A204.1 (cell line): ENCODE data around the gene FGFR3.
"Not testable (repeated sequence)": the region's sequence is repeated elsewhere in the genome, so short reads cannot be mapped to it uniquely, and the experiment has no call there.

Experiments
- FAIRE-seq: peaks from 2 replicates; lab custom pipeline; 2012; peaks lifted over from hg19 to GRCh38; lab: Jason Lieb, UNC

Gene FGFR3

DNA sequence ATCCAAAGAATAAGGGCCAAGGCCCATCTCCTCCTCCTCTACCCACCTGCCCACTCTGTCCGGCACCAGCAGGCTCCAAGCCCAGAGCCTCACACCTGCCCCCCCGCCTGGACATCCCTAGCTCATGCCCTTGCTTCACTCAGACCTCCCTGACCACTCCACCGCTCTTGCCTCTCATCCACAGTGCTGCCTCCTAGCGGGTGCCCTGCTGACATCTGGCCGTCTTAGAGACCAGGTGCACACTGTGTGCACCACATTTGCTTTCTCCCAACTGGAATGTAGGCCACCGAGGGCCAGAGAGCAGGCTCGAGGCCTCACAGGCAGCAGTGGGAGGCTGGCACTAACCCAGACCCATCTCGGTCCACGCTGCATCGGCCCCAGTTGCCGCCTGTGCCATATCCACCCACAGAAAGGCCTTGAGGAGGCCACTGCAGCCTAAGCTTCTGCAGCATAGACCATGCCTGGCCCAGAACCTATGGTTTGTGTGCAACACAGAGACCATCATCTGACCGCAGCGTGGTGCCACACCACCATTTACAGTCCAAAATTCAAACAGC, 49.3 kb downstream of the FGFR3 start:
- no peak for FAIRE-seq

- FAIRE-seq = no peak
These were observed 49.9 kb downstream of the FGFR3 start for GRCh38 chr4:1842993-1843448.

DNA sequence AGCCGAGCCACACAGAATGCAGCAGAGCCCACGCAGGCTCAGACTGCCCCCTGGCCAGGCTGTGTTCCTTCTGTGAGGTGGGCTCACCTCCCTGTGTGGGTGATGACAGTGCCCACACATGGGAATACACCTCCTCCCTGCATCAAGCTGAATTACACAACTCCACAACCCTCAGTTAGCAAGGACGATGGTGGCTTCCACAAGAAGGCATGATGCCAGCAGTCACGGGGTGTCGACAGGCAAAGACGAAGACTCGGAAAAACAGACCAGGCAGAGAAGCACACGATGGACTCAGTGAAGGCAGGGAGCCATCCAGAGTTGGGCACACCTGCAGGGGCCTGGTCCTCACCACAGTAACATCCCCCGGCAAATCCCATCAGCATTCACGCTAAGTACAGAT, 50.8 kb downstream of the FGFR3 start:
- no peak for FAIRE-seq

DNA sequence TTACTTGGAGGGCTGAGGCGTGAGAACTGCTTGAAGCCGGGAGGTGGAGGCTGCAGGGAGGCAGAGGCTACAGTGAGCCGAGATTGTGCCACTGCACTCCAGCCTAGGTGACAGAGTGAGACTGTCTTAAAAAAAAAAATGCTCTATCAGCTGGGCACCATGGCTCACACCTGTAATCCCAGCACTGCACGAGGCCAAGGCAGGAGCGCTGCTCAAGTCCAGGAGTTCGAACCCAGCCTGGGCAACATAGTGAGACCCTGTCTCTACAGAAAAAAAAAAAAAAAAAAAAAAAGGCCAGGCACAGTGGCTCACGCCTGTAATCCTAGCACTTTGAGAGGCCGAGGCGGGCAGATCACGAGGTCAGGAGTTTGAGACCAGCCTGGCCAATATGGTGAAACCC, 51.5 kb downstream of the FGFR3 start:
- FAIRE-seq = not testable (repeated sequence)

GRCh38 chr4:1846580-1846979, 53.5 kb downstream of the FGFR3 start:
- FAIRE-seq = no peak

DNA sequence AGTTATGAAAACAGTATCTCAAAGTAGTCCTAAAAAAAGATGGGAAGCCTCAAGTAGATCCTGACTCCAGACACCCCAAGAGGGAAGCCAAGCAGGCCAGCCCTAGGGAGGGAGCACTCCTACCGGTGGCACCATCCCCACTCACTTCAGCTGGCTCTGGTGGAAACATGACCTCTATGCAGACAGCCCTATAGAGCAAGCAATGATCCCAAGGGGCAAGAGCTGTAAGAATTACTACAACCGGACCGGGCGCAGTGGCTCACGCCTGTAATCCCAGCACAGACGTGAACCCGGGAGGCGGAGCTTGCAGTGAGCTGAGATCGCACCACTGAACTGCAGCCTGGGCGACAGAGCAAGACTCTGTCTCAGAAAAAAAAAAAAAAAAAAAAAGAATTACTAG, 57.2 kb downstream of the FGFR3 start:
- no peak for FAIRE-seq

DNA sequence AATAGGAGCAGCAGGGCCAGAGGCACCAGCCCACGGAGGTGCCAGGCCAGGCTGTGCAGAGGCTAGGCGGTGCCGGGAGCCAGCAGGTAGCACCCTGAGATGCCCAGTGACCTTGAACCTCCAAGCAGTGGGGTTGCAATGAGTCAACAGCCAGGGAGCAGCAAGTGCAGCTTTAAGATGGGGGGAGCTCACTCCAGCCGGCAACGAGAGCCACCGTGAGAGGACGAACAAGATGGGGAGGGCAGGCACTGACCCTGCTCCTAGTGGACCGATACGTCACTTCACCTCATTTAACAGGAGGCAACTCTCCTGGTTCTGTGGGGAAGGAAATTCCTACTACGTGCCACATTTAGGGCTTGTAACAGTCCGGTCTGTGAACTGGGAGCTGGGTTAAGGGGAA, 58.1 kb downstream of the FGFR3 start:
- FAIRE-seq = no peak

DNA sequence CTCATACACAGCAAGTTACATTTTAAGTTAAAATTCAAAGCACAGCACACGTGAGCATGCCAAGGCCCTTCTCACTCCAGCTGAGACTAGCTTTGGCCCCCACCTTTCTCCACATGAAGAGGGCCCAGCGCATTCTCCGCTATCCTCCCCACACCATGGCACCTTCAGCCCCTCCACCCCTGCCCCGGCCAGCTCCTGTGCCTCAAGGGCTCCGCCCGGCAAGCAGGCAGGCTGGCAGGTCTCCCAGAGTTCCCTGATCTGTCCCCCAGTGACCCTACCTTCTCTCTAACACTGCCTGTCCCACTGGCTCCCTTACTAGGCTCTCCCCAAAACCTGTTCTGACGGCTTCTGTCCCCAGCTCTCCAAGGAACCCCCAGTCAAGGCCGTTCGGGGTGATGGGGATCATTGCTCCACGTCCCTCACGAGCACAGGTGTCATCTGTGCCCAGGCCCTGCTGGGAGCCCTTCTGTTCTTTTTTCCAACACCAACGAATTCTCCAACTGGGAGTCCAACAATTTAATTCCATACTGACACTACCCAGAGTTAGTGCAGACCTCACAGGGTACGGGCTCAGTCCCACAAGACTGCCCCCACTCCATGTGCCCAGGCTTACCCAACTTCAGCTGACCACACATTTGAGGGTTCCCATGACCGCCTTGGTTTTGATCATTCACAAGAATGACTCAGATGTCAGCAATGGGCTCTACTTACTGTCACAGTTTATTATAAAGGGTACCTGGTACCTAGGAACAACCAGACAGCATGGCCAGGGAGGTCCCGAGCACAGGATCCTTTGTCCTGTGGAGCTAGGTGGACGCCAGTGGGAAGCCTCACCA, 58.7 kb downstream of the FGFR3 start:
- FAIRE-seq = no peak

DNA sequence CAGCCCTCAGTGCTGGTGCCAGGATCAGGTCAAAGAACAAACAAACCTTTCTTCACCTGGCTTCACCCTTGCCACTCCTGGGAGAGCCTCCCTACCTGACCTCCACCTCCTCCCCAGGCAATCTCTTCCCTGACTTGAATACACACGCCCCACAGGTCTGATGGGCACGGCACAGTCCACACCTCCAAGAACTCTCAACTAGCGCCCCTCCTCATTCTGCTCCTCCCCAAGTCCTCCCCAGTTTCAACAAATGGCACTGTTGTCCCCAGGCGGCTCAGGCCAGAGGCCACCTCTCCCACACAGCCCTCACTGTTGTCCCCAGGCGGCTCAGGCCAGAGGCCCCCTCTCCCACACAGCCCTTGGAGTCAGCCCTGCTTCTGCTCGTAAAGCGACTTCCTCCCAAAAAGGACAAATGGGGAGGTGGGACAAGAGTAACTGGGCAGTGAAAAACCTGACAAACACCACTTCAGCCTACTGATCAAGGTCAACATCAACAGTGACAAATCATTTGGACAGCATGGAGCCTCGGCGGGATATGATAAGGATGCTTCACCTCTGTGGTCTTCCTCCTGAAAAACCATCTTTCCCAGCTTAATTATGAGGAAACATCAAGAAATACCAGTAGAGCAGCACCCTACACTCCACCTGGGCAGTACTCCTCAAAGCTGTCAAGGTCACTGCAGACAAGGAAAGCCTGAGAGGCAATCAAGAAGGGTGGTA, 60.0 kb downstream of the FGFR3 start:
- no peak for FAIRE-seq

DNA sequence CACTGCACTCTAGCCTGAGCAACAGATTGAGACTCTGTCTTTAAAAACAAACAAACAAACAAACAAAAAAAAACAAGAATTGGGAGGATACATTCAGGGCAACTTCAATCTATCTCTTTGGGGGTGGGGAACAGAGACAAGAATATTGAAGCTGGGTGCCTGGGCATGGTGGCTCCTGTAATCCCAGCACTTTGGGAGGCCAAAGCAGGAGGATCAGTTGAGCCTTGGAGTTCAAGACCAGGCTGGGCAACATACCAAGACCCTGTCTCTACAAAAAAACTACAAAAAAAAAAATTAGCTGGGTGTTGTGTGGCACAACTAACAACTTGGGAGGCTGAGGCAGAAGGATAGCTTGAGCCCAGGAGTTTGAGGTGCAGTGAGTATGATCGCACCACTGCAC, 61.7 kb downstream of the FGFR3 start:
- FAIRE-seq = no peak

- FAIRE-seq = no peak
These were observed 62.4 kb downstream of the FGFR3 start for GRCh38 chr4:1855333-1856070.

DNA sequence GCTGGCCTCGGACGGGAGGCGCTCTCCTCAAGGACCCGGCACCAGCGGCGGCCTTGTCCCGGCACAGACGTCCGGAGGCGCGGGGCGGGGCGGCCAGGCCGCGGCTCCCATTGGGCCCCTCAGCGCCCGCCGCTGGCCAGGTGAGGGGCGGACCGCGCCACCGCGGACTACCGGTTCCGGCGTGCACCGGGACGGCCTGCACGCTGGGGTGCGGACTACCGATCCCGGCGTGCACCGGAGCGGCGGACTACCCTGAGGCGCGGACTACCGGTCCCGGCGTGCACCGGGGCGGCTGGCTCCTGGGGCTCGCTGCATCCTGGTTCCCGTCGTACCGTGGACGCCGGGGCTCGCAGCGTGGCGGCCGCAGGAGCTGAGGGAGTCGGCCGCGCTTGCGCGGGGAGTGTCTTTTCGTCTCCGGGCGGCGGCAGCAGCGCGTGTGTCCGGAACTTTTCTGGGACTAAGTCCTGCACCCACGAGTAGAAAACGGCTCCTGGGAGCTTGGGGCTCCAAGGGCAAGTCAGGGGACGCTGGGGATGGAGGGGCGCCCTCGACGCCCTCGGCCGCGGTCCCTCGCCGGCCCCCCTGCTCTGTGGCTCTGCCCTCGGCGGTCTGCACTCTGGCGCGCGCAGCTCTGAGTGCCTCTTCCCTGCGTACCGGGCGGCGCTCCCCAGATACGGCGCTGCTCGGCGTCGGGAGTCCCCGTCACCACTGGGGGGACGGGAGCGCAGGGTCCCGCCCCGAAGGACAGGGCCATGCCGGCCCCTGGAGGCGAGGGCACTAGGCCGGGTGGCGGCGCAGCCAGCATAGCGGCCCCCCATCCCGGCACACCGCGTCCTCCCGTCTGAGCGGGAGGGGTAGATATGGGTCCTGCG, 63.2 kb downstream of the FGFR3 start, which contains the start of gene LETM1:
TSS of gene LETM1 (minus strand) at position 86 of the 872 bp plus-strand sequence. CDS start 206 bp downstream, outside the sequence.
- no peak for FAIRE-seq

DNA sequence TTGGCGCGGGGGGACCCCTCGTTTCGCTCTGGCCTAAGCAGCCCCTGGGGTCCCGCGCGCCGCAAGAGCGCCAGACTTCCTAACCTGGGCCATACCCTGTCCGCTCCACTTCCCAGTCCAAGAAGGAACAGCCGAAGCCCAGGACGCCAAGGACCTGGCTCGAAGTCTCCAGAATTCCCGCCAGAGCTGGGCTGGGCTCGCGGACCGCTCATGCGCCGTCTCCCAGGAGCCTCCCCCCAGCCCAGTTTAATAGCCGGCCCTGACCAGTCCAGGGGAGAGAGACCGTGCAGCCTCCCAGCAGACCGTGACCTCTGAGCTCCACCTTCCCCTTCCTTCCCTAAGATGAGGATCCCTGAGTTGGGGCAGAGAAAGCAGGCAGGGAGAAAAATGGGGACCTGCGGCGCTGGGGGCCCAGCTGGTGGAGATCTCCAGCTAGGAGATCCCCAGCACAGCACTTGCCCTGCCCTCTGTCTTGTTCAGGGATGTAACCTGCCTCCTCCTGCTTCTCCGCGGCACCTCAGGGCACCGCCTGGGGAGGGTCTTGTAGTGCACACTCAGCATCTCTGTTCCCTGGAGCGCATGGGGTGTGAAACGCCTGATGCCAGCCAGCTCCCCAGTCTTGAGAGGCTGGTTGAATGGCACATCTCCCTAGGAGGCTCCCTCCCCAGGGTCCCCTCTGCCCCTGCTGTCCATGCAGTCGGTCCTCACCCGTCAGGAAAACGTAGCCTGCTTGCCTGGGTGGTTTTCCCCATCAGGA, 64.0 kb downstream of the FGFR3 start:
- no peak for FAIRE-seq

DNA sequence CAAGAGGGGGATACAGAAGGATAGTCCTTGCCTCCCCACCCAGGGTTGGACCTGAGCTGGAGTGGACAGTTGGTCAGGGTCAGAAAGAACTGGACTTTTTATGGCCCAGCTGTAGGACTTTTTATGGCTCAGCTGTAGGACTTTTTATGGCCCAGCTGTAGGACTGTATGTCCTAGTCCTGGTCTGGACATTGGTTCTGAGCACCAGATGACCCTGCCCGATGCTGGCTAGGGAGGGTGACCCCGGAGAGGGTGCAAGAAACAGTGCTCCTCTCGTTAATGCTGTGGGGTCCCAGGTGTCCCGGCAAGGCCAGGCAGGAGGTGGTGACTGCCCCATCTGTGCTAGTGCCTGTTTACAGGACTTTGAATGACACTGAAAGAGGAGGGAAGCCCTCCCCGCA, 64.8 kb downstream of the FGFR3 start:
- FAIRE-seq = no peak
